Right cardiac atrium (tissue), 5 donors: ENCODE measurements around the gene VPS9D1. TPM values are rescaled to one million over a fixed set of nuclear protein-coding genes. Genes with fewer than 3 reads are reported as not detected.
"Not testable (repeated sequence)": the region's sequence is repeated elsewhere in the genome, so short reads cannot be mapped to it uniquely, and the experiment has no call there.

Source experiments
- ATAC-seq, 2 donors: fragments of 200-7000 bp; cut with Tn5 transposase; one replicate each; pipeline versions ENCODE4 v1.8.0 to v1.9.1; 2020; ENCODE audit warnings: moderate library complexity in 2 of 2, mild to moderate bottlenecking in 1 of 2
- DNase-seq, 3 donors: peaks; one replicate each; pipeline ENCODE4 v3.0.0-alpha.2; 2020
- H3K27ac ChIP-seq: one replicate; pipeline ENCODE4 v1.5.1; 2013; ENCODE audit warnings: mild to moderate bottlenecking, low read length, control low read depth, moderate library complexity
- H3K27me3 ChIP-seq: one replicate; pipeline ENCODE4 v1.6.1; 2013; ENCODE audit not compliant: control insufficient read depth, insufficient read depth
- H3K4me1 ChIP-seq: one replicate; pipeline ENCODE4 v1.6.1; 2013; ENCODE audit warnings: low read length; ENCODE audit not compliant: control insufficient read depth, insufficient read depth
- H3K4me3 ChIP-seq: one replicate; pipeline ENCODE4 v1.5.1; 2013; ENCODE audit warnings: low read length, control low read depth
- H3K9me3 ChIP-seq: one replicate; pipeline ENCODE4 v1.6.1; 2013; ENCODE audit warnings: low read length; ENCODE audit not compliant: control insufficient read depth
- WGBS: extraction: QIAGEN DNeasy Blood & Tissue Kit; methylation state at CpG from one replicate; pipeline ENCODE4 v1.1.7; 2013; 5-methylcytosine and 5-hydroxymethylcytosine counted together
- intact Hi-C, 4 donors: fragments of 100-400 bp; cut with DNase I; formaldehyde crosslinking; loops; one replicate each; pipeline versions ENCODE4 v1.11.0 to v1.14.0; 2022 to 2023
- polyA plus RNA-seq: library from polyadenylated mRNA; stranded (reverse); fragments of 200-250 nt; gene quantifications from one replicate; pipeline ENCODE4 v1.2.3, GENCODE V29; 2013
- total RNA-seq, 4 donors: library from RNA; stranded (reverse); fragmentation: NEBNext Ultra II Directional; extraction: Animal tissue kit (Norgen Biotek cat#: 25700); gene quantifications; one replicate each; pipeline ENCODE4 v1.2.1, GENCODE V29; 2021
- donor health status: healthy with polysubstance abuse.
- donor health status: DM: no; HTN: yes; CAD: no.
- donor health status: DM: no; HTN: no; CAD: no.
- donor health status: DM: no; HTN: yes; CAD: no; lungs with severe emphysema.
- donor health status: DM: yes; HTN: yes; CAD: no.

Gene VPS9D1
- total and polyA plus RNA-seq, 5 donors = 10.6 to 18.4 (median 15.5) TPM

DNA sequence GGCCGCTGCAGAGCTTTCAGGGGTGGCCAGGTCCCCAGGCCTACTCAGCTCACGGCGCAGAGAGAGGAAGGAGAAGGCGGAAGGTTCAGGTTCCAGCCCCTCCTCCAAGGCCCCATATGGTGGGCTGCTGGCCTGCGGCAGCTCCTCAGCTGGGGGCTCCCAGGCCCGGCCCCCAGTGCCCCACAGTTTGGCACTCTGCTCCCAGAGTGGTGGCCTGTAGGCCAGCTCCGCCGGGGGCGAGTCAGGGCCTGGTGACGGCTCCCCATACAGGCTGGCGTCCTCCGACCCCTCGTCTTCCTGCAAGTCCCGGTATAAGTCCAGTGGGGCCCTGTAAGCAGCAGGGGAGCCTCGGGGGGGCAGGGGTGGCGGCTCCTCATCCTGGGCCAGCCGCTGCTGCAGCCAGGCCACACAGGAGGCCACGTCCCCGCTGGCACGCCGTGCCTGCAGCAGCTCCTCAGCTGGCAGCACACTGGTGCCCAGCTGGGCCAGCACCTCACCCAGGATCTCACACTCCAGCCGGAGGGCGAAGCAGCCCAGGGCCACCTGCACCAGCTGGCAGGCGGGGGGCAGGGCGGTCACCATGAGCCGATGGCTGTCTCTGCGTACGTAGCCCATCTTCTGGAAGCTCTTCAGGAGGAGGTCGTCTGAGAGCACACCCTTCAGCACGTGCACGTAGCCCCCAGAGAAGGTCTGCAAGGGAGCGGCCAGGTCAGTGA is 22.9 kb downstream of the VPS9D1 start:
- WGBS = 86% methylated on average over 32 of the region's 32 CpGs
- Histone ChIP-seq H3K27me3 (no peaks in the 10 kb centered on the region), H3K27ac (no peak overlapping the region), H3K4me1 (peaks cover 3% of the 10 kb centered on the region), H3K4me3 (no peak overlapping the region), H3K9me3 (no peaks in the 10 kb centered on the region)
- ATAC-seq (no peak), DNase-seq (peak in 2 of 3 donors; percentile 27 to 67)
- intact Hi-C loops = no loop called here

DNA sequence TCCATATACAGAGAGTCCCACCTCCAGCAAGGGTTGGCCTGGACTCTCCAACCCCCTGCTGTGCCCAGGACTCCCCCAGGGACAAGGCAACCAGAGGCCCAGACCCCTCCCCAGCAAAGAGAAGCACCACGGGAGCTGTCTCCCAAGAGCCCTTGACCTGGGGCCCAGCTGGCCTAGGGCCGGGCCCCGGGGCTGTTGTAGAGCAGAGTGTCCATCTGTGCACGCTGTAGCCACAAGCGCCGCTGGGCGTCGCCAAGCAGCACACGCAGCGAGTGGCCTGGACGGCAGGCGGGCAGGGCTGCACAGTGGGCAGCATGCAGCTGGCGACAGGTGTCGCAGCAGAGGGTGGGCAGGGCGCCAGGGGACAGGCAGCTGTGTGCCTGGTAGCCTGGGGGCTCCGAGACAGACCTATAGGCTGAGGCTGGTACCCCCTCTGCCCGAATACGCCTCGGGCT is 23.5 kb downstream of the VPS9D1 start:
- ATAC-seq (no peak), DNase-seq (peak in 2 of 3 donors; percentile 31 to 68)
- no peaks in the 10 kb centered on the region for H3K9me3 ChIP-seq
- no peak overlapping the region for H3K27ac ChIP-seq
- WGBS = 94% methylated on average over 19 of the region's 19 CpGs
- no peak overlapping the region for H3K4me3 ChIP-seq
- intact Hi-C loops = no loop called here
- H3K4me1 ChIP-seq = peaks cover 3% of the 10 kb centered on the region
- H3K27me3 ChIP-seq = no peaks in the 10 kb centered on the region

DNA sequence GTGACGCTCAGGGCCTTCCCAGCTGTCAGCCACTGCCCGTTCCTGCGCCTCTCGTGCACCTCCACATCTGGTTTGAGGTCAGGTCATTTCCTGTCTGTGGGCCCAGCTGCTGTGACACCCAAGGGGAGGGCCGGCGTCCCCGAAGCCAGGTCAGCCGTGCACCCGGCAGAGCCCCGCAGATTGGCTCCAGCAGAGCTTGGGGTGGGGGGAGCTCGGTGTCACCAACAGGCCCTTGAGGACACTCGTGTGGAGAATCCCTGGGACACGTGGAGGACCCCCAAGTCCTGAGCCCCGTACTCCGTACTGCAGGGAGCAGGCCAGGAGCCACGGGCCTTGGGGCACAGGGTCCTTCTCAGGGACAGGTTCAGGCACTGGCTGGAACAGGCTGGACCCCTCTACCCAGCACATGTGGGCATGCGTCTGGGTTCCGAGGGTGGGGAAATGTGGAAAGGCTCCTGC is 24.0 kb downstream of the VPS9D1 start:
- no peaks in the 10 kb centered on the region for H3K9me3 ChIP-seq
- WGBS = 74% methylated on average over 18 of the region's 18 CpGs
- H3K4me3 ChIP-seq = no peak overlapping the region

DNA sequence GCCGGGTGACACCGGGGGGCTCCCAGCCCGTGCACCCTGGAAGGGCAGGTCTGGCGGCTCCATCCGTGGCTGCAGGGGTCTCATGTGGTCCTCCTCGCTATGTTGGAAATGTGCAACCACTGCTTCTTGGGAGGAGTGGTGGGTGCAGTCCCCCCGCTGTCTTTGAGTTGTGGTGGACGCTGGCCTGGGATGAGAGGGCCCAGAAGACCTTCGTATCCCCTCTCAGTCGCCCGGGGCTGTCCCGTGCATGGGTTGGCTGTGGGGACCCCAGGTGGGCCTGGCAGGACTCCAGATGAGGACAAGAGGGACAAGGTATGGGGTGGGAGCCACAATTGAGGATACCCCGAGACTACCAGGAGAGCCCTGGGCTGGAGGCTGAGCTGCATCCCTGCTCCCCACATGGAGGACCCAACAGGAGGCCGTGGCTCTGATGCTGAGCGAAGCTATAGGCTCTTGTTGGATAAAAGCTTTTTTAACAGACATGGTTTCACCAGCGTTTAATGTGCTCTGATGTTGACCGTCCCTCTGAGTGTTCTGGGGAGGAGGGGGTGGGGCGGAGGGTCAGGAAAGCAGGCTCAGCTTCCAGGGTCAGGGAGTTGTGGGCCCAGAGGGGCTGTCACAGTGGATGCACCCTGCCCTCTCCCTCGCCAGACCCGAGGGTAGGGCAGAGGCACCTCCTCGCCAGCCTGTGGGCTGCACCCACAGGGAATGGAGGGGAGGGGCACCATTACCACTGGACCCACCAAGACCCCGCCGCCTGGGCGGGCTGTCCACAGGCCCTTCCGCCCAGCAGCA is 24.6 kb downstream of the VPS9D1 start:
- WGBS = 82% methylated on average over 25 of the region's 25 CpGs
- DNase-seq (peak in 2 of 3 donors; percentile 19 to 67), ATAC-seq (no peak)
- Histone ChIP-seq H3K4me3 (no peak overlapping the region), H3K27ac (no peak overlapping the region), H3K27me3 (no peaks in the 10 kb centered on the region), H3K4me1 (peaks cover 3% of the 10 kb centered on the region), H3K9me3 (no peaks in the 10 kb centered on the region)
- intact Hi-C loops = no loop called here

More for the DNA sequence above, 24.0 kb downstream of the VPS9D1 start:
- Histone ChIP-seq H3K27ac (no peak overlapping the region), H3K27me3 (no peaks in the 10 kb centered on the region), H3K4me1 (peaks cover 3% of the 10 kb centered on the region)
- intact Hi-C loops = no loop called here
- peak in 2 of 3 donors; percentile 7 to 61 for DNase-seq
- no peak for ATAC-seq

DNA sequence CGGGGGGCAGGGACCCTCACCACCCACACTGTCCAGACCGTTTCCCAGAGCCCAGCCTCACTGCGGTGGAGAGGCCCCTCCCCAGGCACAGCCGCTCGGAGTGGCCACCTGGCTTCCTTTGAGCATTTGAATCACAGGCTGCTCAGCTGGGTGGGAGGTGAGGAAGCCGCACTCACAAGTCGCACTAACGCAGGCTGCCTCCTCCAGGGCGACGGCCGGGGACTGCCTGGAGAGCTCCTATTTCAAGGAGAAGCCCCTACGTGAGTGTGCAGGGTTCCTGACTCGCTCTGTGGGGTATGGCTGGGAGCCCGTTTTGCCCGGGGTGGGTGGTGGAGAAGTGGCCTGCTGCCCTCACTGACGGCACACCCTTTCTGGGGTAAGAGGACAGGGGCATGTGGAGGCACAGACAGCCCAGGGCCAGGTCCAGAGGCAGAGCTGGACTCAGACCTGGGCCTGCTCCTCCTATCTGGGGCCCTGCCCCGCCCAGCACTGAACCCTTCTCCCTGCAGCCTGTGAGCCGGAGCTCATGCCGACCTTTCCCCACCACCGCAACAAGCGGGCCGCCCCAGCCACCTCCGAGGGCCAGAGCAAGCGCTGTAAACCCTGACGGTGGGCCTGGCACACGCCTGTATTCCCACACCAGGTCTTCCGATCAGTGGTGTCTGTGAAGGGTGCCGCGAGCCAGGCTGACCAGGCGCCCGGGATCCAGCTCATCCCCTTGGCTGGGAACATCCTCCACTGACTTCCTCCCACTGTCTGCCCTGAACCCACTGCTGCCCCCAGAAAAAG is 25.4 kb downstream of the VPS9D1 start:
- Histone ChIP-seq H3K4me3 (no peak overlapping the region), H3K27me3 (no peaks in the 10 kb centered on the region), H3K9me3 (no peaks in the 10 kb centered on the region), H3K27ac (no peak overlapping the region), H3K4me1 (no peaks in the 10 kb centered on the region)
- intact Hi-C loops = no loop called here
- DNase-seq (peak in 1 of 3 donors; percentile 10), ATAC-seq (no peak)
- 87% methylated on average over 31 of the region's 31 CpGs for WGBS

DNA sequence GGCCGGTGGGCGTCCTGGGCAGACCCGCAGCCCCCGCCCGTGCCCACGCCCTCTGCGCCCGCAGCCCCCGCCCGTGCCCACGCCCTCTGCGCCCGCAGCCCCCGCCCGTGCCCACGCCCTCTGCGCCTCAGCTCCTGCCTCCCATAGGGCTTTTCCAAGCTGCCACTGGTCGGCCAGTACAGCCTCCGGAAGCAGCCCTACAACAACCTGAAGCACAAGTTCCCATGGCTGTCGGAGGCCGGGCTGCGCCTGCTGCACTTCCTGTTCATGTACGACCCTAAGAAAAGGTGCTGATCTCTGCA is 26.0 kb downstream of the VPS9D1 start:
- intact Hi-C loops = not testable (repeated sequence)
- WGBS = 92% methylated on average over 23 of the region's 23 CpGs

DNA sequence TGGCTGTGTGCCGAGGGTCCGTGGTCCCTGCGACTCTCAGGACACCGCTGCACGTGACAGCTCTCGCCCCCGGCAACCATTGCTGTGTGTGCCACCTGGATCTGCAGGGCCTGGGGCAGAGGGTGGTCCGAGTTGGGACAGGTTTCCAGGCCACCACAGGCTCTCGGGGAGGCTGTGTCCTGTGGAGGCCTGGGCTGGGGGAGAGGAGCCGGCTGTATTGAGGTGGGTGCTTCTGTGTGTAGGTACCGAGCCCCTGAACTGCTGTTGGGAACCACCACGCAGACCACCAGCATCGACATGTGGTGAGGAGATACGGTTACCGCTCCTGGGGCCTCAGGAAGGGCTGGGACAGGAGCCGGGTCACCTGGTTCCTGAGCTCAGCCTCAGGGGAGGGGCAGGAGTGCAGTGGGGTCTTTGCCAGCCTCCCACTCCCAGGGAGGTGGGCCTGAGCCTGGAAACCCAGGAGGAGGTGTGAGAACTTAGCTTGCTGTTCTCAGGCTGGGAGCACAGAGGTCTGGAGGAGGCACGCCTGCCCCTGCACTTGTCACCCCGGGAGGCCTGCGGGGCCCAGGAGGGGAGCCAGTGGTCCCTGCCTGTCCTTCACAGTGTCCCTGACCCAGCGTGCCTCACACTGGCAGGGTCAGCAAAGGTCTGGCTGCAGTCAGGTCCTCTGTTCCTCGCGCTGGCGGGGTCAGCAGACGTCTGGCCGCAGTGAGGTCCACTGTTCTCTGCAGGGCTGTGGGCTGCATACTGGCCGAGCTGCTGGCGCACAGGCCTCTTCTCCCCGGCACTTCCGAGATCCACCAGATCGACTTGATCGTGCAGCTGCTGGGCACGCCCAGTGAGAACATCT is 26.5 kb downstream of the VPS9D1 start:
- H3K27me3 ChIP-seq = no peaks in the 10 kb centered on the region
- no peak overlapping the region for H3K27ac ChIP-seq
- no peak overlapping the region for H3K4me3 ChIP-seq
- WGBS = 90% methylated on average over 32 of the region's 32 CpGs
- ATAC-seq (no peak), DNase-seq (peak in 1 of 3 donors; percentile 7)
- no peaks in the 10 kb centered on the region for H3K4me1 ChIP-seq
- intact Hi-C loops = no loop called here
- no peaks in the 10 kb centered on the region for H3K9me3 ChIP-seq

More for the DNA sequence above, 26.0 kb downstream of the VPS9D1 start:
- H3K4me3 ChIP-seq, H3K27ac ChIP-seq, H3K4me1 ChIP-seq, ATAC-seq, DNase-seq, H3K9me3 ChIP-seq, H3K27me3 ChIP-seq: not testable (repeated sequence)

DNA sequence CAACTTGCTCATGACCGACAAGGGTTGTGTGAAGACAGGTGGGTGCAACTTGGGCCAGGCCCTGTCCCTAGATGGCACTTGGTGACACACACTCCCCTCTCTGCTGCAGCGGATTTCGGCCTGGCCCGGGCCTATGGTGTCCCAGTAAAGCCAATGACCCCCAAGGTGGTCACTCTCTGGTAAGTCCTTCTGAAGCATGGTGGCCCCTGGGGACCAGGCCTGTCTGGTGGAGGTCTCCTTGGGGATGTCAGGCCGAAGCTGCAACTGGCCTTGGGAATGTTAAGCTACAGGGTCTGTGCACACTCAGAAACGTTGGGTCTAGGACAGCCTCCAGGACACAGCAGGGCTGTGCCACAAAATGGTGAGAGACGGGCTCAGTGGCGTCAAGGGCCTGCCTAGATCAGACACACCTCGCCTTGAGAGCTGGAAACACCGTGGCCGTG is 27.4 kb downstream of the VPS9D1 start:
- intact Hi-C loops = no loop called here
- Histone ChIP-seq H3K27ac (no peak overlapping the region), H3K4me1 (no peaks in the 10 kb centered on the region), H3K9me3 (no peaks in the 10 kb centered on the region), H3K4me3 (no peak overlapping the region), H3K27me3 (no peaks in the 10 kb centered on the region)
- no peak for ATAC-seq
- WGBS = 92% methylated on average over 11 of the region's 11 CpGs
- DNase-seq = no peak

DNA sequence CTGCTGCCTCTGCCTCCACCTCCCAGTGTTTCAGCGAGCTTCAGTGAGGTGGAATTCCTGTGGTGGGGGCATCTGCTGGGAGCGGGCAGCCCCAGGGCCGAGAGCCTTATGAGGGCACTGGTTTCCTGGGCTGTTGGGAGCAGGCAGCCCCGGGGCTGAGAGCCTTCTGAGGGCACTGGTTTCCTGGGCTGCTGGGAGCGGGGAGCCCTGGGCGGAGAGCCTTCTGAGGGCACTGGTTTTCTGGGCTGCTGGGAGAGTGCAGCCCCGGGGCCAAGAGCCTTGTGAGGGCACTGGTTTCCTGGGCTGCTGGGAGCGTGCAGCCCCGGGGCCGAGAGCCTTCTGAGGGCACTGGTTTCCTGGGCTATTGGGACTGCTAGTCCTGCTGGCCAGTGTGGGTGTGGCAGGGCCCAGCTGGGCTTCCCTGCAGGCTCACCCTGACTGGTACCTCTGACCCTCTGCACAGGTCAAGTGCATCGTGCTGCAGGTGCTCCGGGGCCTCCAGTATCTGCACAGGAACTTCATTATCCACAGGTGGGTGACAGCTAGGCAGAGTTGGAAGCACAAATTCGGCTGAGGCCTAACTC is 28.6 kb downstream of the VPS9D1 start:
- no peaks in the 10 kb centered on the region for H3K9me3 ChIP-seq

More for the DNA sequence above, 28.6 kb downstream of the VPS9D1 start:
- H3K4me1 ChIP-seq = peaks cover 3% of the 10 kb centered on the region
- no peak overlapping the region for H3K27ac ChIP-seq
- ATAC-seq (no peak), DNase-seq (no peak)
- no peaks in the 10 kb centered on the region for H3K27me3 ChIP-seq
- no peak overlapping the region for H3K4me3 ChIP-seq
- intact Hi-C loops = no loop called here
- WGBS = 92% methylated on average over 13 of the region's 13 CpGs
